ENCODE results near the gene HP1BP3.

Gene HP1BP3

GRCh38 chr1:20731057-20731991 lies 55.8 kb downstream of the HP1BP3 start:
- Histone ChIP-seq H3K36me3 (ENCODE audit: control insufficient read depth, insufficient read depth, low read length) (no peaks in the 10 kb centered on the region), H3K4me1 (ENCODE audit: control insufficient read depth, insufficient read depth, low read length) (peaks cover 21% of the 10 kb centered on the region), H3K9ac (ENCODE audit: low read depth, low read length) (no peak overlapping the region), H3K4me3 (ENCODE audit: low read depth, low read length) (peak overlapping the region; percentile 48), H3K9me3 (ENCODE audit: control insufficient read depth, insufficient read depth, low read length) (no peaks in the 10 kb centered on the region), H3K27me3 (ENCODE audit: control insufficient read depth, insufficient read depth, low read length) (peaks cover 24% of the 10 kb centered on the region)

- H3K9me3 ChIP-seq (ENCODE audit: control insufficient read depth, insufficient read depth, low read length): no peaks in the 10 kb centered on the region
- H3K36me3 ChIP-seq (ENCODE audit: control insufficient read depth, insufficient read depth, low read length): no peaks in the 10 kb centered on the region
- peaks cover 21% of the 10 kb centered on the region for H3K4me1 ChIP-seq (ENCODE audit: control insufficient read depth, insufficient read depth, low read length)
- peak overlapping the region; percentile 48 for H3K4me3 ChIP-seq (ENCODE audit: low read depth, low read length)
- no peak overlapping the region for H3K9ac ChIP-seq (ENCODE audit: low read depth, low read length)
- peaks cover 24% of the 10 kb centered on the region for H3K27me3 ChIP-seq (ENCODE audit: control insufficient read depth, insufficient read depth, low read length)
Observed at GRCh38 chr1:20730690-20731056, 56.4 kb downstream of the HP1BP3 start.

DNA sequence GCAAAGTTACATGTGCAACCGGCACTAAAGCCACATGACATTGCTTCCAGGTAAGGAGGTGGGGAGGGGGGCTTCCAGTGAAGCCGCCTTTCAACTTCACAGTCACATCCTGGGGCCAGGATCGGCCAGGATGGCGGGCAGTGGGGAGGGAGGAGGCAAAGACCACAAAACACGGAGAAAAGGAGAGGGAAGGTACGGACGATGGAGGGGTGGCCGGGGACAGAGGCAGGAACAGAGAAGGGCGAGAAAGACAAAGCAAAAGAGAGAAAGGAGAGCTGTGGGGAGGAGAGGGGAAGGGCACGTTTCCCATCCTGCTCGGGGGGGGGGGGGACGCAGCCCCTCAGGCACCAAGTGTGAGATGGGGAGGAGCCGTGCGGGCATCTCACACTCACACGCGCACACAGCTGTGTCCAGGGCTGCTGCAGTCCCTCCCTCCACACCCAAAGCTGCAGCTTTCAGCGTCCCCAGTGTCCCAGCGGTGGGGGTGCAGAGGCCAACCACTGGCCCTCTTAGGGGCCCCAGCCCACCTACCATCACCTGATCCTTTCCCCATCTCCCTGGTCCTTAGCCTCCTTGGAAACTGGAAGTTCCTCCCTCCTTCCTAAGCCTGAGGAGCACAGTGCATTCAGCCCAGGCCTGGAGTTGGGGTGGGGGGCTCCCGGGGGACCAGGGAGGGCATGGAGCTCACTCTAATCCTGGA lies 57.0 kb downstream of the HP1BP3 start:
- Histone ChIP-seq H3K4me1 (ENCODE audit: control insufficient read depth, insufficient read depth, low read length) (peaks cover 21% of the 10 kb centered on the region), H3K27me3 (ENCODE audit: control insufficient read depth, insufficient read depth, low read length) (peaks cover 24% of the 10 kb centered on the region), H3K36me3 (ENCODE audit: control insufficient read depth, insufficient read depth, low read length) (no peaks in the 10 kb centered on the region), H3K4me3 (ENCODE audit: low read depth, low read length) (peak overlapping the region; percentile 18), H3K9ac (ENCODE audit: low read depth, low read length) (peak overlapping the region; percentile 54), H3K9me3 (ENCODE audit: control insufficient read depth, insufficient read depth, low read length) (no peaks in the 10 kb centered on the region)

GRCh38 chr1:20729155-20729931 lies 57.8 kb downstream of the HP1BP3 start:
- Histone ChIP-seq H3K4me3 (ENCODE audit: low read depth, low read length) (no peak overlapping the region), H3K4me1 (ENCODE audit: control insufficient read depth, insufficient read depth, low read length) (peaks cover 21% of the 10 kb centered on the region), H3K9me3 (ENCODE audit: control insufficient read depth, insufficient read depth, low read length) (no peaks in the 10 kb centered on the region)

GRCh38 chr1:20728371-20729154 lies 58.5 kb downstream of the HP1BP3 start:
- peaks cover 19% of the 10 kb centered on the region for H3K27me3 ChIP-seq (ENCODE audit: control insufficient read depth, insufficient read depth, low read length)
- H3K4me3 ChIP-seq (ENCODE audit: low read depth, low read length): peak overlapping the region; percentile 20
- H3K4me1 ChIP-seq (ENCODE audit: control insufficient read depth, insufficient read depth, low read length): peaks cover 19% of the 10 kb centered on the region
- H3K36me3 ChIP-seq (ENCODE audit: control insufficient read depth, insufficient read depth, low read length): peaks cover 6% of the 10 kb centered on the region
- no peak overlapping the region for H3K9ac ChIP-seq (ENCODE audit: low read depth, low read length)
- no peaks in the 10 kb centered on the region for H3K9me3 ChIP-seq (ENCODE audit: control insufficient read depth, insufficient read depth, low read length)

More at GRCh38 chr1:20729155-20729931, 57.8 kb downstream of the HP1BP3 start:
- Histone ChIP-seq H3K27me3 (ENCODE audit: control insufficient read depth, insufficient read depth, low read length) (peaks cover 24% of the 10 kb centered on the region), H3K9ac (ENCODE audit: low read depth, low read length) (no peak overlapping the region), H3K36me3 (ENCODE audit: control insufficient read depth, insufficient read depth, low read length) (peaks cover under 1% of the 10 kb centered on the region)

GRCh38 chr1:20727746-20728316 lies 59.3 kb downstream of the HP1BP3 start:
- Histone ChIP-seq H3K36me3 (ENCODE audit: control insufficient read depth, insufficient read depth, low read length) (peaks cover 7% of the 10 kb centered on the region), H3K27me3 (ENCODE audit: control insufficient read depth, insufficient read depth, low read length) (peaks cover 14% of the 10 kb centered on the region), H3K9ac (ENCODE audit: low read depth, low read length) (peak overlapping the region; percentile 42), H3K4me3 (ENCODE audit: low read depth, low read length) (peak overlapping the region; percentile 20), H3K4me1 (ENCODE audit: control insufficient read depth, insufficient read depth, low read length) (peaks cover 14% of the 10 kb centered on the region), H3K9me3 (ENCODE audit: control insufficient read depth, insufficient read depth, low read length) (no peaks in the 10 kb centered on the region)

DNA sequence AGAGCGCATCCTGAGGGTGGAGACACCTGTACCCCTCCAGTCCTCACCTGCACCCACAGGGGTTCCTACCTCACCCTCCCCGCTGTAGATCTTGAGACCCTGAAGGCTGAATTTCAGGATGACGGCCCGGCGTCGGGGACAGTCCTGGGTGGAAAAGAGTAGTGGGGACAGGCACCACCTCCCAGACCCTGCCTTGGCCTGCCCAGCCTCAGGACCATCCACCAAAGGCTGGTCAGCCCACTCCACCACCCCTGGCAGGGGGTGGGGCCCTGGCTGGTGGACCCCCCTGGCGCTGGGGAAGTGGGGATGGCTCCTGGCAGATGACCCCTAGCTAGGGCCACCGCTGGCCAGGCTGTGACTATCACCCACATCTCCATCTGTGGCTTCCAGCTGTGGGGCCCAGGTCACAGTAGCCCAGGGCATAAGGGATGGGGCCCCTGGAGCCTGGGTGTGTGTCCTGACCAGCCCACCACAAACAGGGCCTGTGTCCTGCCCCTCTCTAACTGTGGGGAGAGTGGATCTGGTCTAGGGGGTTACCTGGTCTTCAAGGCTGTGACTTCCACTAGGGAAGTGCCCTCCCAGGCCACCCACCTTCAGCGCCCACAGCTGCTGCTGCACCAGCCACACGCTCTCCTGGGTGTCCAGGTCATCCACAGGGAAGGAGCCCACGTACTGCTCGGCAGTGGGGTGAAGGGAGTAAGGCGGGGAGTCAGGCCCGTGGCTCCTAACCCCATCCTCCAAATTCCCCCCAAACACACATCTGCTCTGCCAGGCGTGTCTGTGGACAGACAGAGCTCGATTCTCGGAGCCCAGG lies 60.0 kb downstream of the HP1BP3 start:
- H3K4me1 ChIP-seq (ENCODE audit: control insufficient read depth, insufficient read depth, low read length): peaks cover 16% of the 10 kb centered on the region
- H3K27me3 ChIP-seq (ENCODE audit: control insufficient read depth, insufficient read depth, low read length): peaks cover 14% of the 10 kb centered on the region
- H3K9ac ChIP-seq (ENCODE audit: low read depth, low read length): peak overlapping the region; percentile 42
- H3K36me3 ChIP-seq (ENCODE audit: control insufficient read depth, insufficient read depth, low read length): peaks cover 7% of the 10 kb centered on the region
- no peaks in the 10 kb centered on the region for H3K9me3 ChIP-seq (ENCODE audit: control insufficient read depth, insufficient read depth, low read length)
- H3K4me3 ChIP-seq (ENCODE audit: low read depth, low read length): peak overlapping the region; percentile 20

DNA sequence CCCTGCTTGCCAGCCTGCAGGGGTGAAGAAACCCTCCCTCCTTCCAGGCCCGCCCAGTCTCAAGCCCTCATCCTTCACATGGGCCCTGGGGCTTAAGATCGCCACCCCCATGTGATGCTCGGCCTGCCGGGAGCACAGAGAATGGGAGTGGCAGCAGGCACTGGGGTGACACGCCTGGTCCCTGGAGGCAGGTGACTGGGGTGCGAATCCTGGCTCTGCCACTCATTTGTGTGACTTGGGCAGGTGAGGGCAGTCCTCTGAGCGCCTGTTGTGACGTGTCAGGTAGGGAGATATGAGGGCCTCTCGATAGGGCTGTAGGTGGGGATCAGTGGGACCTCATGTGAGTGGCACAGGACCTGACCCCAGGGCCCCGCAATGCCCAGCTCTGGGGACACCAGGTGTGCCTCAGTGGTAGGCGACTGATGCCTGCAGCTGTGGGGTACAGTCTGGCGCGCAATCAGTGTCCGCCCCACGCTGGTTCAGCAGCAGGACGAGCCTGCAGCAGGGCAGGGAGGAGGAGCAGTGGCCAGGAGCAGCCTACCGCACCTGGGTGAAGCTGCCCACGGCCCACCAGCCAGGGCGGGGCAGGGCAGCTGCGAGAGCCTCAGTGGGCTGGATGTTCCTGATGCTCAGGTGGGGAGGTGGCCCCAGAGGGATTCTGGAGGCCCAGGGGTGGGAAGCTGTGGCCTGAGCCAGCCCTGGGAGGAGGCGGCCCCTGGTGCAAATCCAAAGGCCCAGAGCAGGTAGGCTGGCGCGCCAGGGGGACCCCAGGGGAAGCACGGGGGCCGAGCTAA lies 60.8 kb downstream of the HP1BP3 start:
- H3K4me3 ChIP-seq (ENCODE audit: low read depth, low read length): no peak overlapping the region
- peaks cover 13% of the 10 kb centered on the region for H3K27me3 ChIP-seq (ENCODE audit: control insufficient read depth, insufficient read depth, low read length)
- no peaks in the 10 kb centered on the region for H3K9me3 ChIP-seq (ENCODE audit: control insufficient read depth, insufficient read depth, low read length)
- no peak overlapping the region for H3K9ac ChIP-seq (ENCODE audit: low read depth, low read length)
- H3K4me1 ChIP-seq (ENCODE audit: control insufficient read depth, insufficient read depth, low read length): peaks cover 16% of the 10 kb centered on the region
- H3K36me3 ChIP-seq (ENCODE audit: control insufficient read depth, insufficient read depth, low read length): peaks cover 7% of the 10 kb centered on the region

GRCh38 chr1:20725189-20726117 lies 61.7 kb downstream of the HP1BP3 start:
- Histone ChIP-seq H3K9me3 (ENCODE audit: control insufficient read depth, insufficient read depth, low read length) (no peaks in the 10 kb centered on the region), H3K4me3 (ENCODE audit: low read depth, low read length) (no peak overlapping the region), H3K27me3 (ENCODE audit: control insufficient read depth, insufficient read depth, low read length) (peaks cover 5% of the 10 kb centered on the region), H3K36me3 (ENCODE audit: control insufficient read depth, insufficient read depth, low read length) (peaks cover 11% of the 10 kb centered on the region), H3K4me1 (ENCODE audit: control insufficient read depth, insufficient read depth, low read length) (peaks cover 16% of the 10 kb centered on the region), H3K9ac (ENCODE audit: low read depth, low read length) (no peak overlapping the region)

All from iPS-15b (cell line).